Kidney tubule cell (primary cell): Measurements from ENCODE around the gene ZSCAN10.
"Not testable (repeated sequence)": the region's sequence is repeated elsewhere in the genome, so short reads cannot be mapped to it uniquely, and the experiment has no call there.

Experiments
- DNase-seq: peaks from one replicate; pipeline ENCODE4 v3.0.0-alpha.2; 2018; ENCODE audit warnings: low spot score

Gene ZSCAN10

DNA sequence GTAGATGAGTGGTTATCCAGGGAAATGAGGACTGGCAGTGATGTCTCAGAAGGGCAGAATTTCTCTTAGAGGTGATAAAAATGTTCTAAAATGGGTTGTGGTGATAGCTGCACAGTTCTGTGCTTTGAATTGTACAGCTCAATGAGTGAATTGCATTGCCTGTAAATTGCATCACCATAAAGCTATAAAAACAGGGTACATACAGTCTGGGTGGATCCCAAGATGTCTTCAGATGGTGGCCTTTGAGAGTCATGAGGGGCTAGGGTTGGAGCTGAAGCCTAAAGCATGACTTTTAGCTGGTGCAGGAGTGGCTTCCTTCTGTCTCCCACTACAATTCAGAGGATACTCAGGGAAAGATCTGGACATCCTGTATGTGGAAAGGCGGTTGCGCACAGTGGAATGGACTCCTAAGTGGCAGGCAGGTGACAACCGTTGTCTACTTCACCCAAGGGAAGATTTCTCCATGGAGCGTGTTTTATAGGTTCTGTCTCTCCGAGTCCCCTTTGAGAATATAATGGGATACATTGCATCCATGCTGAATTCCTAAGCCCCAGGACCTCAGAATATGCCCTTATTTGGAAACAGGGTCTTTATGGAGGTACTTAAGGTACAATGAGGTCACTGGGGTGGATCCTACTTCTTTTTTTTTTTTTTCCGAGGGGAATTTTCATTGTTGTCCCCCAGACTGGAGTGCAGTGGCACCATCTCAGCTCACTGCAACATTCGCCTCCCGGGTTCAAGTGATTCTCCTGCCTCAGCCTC, 35.3 kb downstream of the ZSCAN10 start:
- no peak for DNase-seq

DNA sequence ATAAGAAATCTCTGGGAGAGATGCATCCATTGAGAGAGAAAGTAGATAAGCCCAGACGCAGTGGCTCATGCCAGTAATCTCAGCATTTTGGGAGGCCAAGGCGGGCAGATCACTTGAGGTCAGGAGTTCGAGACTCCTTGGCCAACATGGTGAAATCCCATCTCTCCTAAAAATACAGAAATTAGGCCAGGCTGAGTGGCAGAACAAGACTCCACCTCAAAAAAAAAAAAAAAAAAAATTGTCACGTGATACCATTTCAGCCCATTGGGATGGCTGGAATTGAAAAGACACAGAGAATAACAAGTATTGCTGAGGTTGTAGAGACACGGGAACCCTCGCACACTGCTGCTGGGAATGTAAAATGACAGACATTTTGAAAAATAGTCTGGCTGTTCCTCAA, 36.5 kb downstream of the ZSCAN10 start:
- no peak for DNase-seq

DNA sequence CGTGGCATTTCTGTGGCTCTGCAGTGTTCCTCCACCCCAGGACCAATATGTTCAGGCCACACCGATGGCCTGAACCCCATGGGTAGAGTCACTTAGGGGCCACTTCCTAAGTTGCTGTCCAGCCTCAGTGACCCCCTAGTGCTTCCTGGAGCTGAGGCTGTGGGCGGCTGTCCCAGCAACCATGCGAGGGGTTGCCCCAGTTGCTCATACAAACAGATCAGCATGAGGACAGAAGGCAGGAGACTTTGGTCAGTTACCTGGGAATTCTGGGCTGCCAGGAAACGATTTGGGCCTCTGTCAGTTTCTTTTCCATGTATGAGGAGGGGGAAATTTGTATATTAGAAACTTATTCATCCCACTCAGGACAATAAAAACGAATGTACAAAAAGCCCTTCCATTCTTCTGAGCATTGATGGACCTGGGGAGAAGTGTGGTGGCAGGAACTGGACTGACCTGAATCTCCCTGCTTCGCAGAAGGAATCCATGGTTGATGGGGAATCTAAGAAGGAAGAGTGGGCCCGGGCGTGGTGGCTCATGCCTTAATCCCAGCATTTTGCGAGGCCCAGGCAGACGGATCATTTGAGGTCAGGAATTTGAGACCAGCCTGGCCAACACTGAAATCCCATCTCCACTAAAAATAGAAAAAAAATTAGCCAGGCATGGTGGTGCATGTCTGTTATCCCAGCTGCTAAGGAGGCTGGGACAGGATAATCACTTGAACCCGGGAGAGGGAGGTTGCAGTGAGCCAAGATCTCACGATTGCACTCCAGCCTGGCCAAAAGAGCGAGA, 38.6 kb downstream of the ZSCAN10 start:
- DNase-seq = no peak

DNA sequence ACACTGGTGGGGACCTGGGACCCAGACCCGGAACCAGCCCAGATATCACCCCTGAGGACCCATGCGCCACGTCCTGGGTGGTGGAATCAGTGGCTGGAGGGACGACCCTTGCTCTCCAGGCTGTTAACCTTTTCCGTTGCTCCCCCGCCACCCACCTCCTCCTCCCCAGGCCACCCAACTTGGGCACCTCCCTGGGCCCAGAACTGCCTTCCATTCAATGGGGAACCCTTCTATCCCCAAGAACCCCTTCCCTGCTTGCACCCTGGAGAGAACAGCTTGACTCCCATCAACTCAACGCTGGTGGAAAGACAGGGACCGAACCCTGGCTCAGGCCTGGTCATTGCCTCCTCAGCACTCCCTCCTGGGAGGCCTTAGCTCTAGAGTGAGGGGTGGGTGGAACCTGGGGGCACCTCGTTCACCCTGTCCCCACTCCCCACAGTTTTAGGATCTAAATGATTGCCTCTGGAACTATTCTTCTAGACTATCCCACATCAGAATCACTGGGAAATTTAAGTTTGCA, 39.3 kb downstream of the ZSCAN10 start:
- DNase-seq = no peak

DNA sequence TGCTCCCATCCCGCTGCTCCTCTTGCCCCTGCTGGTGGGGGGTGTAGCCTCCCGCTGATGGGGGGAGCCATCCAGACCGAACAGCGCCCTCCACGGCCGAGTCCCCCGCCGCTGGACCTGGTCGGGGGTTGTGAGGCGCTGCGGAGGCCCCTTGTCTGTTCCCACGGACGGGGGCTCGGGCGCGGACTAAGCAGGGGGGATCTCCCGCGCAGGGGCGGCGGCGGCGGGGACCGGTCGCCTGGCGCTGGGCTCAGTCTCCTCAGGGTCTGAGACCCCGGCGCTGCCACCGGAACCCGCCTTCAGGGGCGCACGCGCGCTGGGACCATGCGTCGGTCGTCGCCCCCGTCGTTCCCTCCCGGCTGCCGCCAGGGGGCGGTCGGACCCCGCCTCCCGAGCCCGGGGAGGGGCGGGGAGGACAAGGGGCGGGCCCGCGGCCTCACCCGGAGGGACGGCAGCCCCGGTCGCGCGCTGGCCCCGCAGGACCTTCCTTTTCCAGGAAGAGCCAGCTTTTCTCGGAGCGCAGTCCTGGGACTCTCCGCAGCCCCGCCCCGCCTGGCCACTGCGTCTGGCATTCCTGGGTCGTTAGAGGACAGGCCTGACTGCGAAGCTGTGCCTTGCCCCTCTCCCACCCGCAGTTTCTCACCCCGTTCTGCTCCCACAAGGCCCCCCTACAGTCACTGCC, 39.9 kb downstream of the ZSCAN10 start:
- DNase-seq = peak; percentile 95

DNA sequence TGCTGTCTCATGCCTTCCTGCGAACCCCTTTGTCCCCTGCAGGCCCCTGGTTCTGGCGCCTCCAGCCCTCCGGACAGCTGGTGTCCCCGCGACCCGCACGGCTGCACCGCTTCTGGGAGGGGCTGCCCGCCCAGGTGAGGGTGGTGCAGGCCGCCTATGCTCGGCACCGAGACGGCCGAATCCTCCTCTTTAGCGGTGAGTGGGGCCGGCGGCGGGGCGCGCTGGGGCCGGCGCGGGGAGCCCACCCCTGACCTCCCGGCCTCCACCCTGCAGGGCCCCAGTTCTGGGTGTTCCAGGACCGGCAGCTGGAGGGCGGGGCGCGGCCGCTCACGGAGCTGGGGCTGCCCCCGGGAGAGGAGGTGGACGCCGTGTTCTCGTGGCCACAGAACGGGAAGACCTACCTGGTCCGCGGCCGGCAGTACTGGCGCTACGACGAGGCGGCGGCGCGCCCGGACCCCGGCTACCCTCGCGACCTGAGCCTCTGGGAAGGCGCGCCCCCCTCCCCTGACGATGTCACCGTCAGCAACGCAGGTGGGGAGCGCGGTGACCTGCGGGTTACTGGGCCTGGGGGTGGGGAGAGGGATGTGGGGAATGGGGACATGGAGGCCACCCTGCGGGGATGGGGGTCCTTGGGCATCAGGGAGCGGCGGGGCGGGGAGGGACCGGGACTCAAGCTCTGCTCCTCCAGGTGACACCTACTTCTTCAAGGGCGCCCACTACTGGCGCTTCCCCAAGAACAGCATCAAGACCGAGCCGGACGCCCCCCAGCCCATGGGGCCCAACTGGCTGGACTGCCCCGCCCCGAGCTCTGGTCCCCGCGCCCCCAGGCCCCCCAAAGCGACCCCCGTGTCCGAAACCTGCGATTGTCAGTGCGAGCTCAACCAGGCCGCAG, 40.7 kb downstream of the ZSCAN10 start:
- peak; percentile 60 for DNase-seq

DNA sequence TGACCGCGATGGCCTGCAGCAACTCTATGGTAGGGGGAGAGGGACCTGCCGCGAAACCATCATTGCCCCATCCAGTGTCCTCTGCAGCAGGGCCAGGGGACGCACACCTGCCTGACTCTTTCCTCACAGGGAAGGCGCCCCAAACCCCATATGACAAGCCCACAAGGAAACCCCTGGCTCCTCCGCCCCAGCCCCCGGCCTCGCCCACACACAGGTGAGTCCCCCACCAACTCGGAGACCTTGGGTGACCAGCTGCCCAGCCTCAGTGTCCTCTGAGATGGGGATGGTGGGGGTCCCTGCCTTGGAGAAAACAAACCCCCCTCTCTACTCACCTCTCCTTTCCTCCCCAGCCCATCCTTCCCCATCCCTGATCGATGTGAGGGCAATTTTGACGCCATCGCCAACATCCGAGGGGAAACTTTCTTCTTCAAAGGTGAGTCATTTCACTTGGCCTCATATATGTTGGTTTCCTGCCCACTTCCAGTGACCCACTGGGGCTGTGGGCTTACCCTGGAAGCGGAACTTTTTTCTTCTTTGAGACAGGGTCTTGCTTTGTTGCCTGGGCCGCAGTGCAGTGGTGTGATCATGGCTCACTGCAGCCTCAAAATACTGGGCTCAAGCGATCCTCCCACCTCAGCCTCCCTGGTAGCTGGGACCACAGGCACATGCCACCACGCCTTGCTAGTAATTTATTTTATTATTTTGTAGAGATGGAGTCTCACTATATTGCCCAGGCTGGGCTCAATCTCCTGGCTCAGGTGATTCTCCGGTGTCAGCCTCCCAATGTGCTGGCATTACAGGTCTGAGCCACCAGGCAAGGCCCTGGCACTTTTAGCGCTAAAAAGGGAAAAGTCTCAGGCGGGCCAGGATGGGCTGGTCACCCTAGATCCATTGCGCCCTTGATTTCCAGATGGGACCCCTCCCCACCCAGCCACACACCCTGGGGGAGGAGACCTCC, 41.6 kb downstream of the ZSCAN10 start:
- DNase-seq = no peak

DNA sequence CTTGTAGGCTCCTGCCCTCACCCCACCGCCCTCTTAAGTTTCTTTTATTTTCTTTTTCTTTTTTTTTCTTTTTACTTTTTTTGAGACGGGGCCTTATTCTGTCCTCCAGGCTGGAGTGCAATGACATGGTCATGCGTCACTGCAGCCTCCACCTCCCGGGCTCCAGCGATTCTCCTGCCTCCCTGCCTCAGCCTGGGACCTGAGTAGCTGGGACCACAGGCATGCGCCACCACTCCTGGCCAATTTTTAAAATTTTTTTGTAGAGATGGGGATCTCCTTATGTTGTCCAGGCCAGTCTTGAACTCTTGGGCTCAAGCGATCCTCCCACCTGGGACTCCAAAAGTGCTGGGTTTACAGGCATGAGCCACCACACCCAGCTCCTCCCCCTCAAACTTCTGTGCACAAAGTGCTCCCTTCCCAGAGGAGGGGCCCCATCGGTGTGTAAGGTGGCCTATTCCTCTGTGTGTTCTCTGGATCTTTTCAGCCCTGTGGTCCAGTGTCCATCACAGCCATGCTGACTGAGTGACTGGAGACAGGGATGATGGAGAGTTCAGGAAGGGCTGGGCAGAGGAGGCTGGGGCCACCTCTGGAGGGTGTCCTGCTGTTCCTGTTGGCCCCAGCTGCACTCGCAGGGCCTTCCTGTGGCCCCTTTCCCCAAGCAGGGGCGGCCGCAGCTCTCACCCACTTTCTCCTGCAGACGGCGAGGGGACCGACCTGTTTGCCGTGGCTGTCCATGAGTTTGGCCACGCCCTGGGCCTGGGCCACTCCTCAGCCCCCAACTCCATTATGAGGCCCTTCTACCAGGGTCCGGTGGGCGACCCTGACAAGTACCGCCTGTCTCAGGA, 42.5 kb downstream of the ZSCAN10 start:
- no peak for DNase-seq

DNA sequence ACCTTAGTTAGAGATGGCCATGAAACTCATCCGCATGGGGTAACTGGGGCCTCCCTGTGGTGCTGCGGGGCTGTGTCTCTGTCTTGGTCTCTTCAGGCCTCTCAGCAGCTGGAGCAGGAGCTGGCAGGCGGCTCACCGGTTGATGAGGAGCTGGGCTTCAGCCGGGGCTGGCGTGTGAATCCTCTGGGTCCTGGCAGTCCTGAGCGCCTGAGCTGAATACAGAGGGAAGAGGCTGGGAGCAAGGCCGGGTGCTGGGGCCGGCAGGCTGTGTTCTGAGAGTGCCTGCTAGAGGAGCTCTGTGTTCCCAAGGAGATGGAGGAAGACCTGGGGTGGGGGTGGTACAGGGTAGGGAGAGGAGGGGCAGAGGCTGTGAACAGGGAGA, 43.4 kb downstream of the ZSCAN10 start:
- not testable (repeated sequence) for DNase-seq

DNA sequence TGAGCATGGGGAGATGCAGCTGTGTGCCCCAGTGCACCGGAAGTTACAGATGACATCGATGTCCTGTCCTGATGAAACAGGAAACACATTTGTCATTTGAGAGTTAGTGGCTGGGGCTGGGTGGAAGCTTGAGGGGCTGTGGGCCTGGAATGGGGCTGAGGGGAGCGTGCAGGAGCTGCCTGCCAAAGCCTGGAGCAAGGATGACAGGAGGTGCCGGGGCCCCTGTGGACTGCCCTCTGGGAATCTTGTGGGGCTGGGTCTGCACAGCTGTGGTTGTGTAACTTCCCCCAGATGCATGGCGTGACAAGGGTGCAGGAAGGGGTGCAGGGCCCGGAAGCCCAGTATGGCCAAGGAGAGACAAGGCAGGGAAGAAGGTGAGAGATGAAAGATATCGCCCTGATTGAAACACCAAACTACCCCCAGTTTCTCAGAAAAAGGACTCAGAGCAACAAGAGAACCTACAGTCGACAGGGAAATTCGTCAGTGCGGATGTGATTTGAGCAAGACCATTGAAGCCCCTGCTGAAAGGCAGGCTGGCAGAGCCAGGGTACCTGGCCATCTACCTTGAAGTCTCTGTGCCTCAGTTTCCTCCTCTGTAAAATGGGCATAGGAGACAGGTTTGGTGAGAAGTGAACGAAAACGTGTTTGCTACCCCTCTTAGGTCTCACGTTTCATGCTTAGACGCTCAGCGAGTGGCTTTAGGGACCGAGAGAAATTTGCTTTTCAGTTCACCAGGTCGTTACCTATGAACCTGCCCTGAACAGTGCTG, 43.9 kb downstream of the ZSCAN10 start:
- DNase-seq = no peak

DNA sequence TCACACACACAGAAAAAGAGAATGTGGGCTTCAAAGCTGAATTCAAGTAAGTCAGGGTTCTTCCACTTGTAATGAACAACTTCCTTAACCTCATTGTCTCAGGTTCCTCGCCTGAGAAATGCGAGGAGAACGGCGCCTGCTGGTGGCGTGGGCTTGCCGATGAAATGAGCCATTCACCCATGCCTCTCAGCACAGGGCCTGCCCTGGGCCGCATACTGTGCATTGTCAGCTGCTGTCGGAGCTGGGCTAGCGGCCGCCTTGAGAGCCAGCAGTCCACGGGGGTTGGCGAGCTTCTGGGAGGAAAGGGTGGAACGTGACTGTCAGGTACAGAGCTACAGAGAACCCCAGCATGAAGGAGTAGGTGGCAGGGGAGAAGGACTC, 45.8 kb downstream of the ZSCAN10 start:
- not testable (repeated sequence) for DNase-seq

DNA sequence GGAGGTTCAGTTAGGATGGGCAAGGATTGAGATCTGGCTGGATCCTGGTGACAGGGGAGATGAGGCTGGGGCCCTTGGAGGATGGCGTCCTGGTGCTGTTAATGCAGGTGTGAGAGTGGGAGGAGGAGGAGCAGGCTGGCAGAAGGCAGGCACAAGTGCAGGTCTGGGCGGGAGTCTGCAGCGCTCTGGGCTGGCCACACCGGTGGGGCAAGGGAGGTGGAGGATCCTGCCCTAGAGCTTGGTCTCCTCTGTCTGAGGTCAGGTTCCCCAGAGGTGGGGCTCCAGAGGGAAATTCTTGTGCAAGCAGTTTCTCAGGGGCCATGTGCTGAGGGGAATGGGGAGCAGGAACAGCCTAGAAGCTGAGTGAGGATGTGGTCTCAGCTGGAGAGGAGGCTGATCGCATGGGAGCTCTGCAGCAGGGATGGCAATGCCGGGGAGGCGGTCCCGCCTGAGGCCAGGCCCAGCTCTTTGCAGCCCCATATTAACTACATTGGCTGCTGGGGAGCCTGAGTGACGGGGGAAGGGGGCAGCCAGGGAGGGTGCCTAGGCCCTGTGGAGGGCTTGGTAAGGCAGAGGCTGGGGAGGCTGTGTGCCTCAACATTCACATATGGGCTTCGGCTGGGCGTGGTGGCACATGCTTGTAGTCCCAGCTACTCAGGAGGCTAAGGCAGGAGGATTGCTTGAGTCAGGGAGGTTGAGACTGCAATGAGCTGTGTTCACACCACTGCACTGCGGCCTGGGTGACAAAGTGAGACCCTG, 46.3 kb downstream of the ZSCAN10 start:
- DNase-seq = not testable (repeated sequence)

DNA sequence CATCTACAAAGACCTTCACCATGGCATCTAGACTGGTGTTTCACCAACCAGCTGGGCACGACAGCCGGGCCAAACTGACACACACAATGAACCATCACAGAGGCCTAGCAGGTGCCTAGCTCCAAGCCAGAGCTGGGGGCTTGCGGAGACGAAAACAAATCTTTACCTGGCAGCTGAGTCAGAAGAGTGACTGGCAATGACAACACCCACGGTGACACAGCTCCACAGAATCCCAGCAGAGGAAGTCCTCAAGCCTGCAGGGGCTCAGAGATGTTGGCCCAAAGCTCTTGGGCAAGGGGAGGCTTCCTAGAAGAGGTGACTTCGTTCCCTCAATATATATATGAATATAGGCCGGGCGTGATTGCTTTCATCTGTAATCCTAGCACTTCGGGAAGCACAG, 47.6 kb downstream of the ZSCAN10 start:
- peak; percentile 20 for DNase-seq

DNA sequence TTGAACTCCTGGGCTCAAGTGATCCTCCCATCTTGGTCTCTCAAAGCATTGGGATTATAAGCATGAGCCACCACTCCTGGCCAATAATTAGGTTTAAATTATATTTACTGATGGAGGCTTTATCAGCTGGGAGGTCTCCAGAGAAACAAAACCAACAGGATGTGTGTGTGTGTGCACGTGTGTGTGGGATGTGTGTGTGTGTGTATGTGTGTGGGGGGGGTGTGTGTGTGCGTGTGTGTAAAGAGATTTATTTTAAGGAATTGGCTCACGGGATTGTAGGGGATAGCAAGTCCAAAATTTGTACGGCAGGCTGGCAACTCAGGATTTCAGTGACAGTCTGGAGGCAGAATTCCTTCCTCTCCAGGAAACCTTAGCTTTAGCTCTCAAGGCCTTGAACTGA, 48.1 kb downstream of the ZSCAN10 start:
- DNase-seq = no peak

DNA sequence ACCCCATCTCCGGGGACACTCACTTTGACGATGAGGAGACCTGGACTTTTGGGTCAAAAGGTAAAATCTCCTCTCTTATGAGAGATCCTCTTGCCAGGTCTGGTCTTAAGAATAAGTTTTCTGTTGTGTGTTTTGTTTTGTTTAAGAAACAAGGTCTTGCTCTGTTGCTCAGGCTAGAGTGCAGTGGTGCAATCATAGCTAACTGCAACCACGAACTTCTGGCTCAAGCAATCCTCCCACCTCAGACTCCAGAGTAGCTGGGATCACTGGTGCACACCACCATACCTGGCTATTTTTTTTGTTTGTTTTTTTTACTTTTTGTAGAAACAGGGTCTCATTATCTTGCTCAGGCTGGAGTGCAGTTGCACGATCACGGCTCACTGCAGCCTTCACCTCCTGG, 48.6 kb downstream of the ZSCAN10 start:
- DNase-seq = no peak

DNA sequence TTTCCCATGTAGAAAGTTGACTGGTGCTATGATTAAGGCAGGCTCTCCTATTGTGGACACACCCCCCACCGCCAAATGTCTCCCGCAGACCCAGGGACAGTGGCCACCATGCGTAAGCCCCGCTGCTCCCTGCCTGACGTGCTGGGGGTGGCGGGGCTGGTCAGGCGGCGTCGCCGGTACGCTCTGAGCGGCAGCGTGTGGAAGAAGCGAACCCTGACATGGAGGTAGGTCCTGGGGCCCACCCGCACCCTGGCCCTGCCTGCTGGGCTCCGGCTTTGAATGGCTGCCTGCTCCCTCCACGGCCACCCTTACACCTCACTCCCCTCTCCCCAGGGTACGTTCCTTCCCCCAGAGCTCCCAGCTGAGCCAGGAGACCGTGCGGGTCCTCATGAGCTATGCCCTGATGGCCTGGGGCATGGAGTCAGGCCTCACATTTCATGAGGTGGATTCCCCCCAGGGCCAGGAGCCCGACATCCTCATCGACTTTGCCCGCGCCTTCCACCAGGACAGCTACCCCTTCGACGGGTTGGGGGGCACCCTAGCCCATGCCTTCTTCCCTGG, 49.1 kb downstream of the ZSCAN10 start:
- no peak for DNase-seq

DNA sequence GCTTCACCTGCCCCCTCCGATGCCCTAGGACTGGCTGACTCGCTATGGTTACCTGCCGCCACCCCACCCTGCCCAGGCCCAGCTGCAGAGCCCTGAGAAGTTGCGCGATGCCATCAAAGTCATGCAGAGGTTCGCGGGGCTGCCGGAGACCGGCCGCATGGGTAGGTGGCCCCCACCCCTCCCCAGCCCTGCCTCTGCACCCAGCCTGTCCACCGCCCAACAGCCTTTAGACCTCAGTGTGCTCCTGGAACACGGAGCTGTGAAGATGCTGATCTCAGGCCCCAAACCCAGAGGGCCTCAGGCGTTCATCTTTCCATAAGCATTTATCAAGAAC, 51.7 kb downstream of the ZSCAN10 start:
- DNase-seq = no peak
